Activated CD8-positive, alpha-beta memory T cell treated with anti-CD3 and anti-CD28 coated beads, Interleukin-2, amount 50 U/mL, for 1 hour (primary cell): ENCODE data around the gene CTR9.

Experiments used
- DNase-seq: peaks from one replicate; pipeline ENCODE4 v3.0.0-alpha.2; 2020; ENCODE audit errors: extremely low read depth

CTR9 gene

DNA sequence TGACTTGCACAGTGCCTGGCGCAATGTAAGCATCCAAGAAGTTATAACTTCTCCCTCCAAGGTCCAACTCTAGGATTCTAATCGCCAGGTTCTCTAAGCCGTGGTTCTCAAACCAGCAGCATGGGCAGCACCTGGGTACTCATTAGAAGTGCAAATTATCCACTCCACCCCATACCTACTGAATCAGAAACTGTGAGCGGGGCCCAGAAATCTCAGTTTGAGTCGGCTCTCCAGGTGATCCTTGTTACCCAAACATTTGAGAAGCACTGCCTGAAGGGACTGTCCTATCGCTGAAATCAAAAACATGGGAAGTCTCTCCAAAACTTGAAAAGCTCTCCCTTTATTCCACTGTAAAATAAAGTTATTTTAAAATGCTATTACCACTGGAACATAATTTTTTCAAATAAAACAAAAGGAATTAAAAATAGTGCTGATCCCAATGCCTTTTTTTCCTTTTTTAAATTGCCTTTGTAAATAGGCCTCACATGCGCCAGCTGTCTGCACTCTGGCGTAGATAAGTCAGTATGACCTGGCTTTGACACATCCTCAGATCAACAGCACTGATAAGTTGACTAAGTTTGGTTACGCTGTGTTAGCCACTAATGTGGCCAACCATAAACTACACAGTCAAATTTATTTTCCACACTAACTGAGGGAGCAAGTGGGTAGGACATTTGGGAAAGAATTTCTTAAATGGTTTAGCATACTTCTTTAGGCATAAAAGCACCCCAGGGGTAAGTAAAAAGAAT is 8.4 kb upstream of the CTR9 start:
- no peak for DNase-seq

DNA sequence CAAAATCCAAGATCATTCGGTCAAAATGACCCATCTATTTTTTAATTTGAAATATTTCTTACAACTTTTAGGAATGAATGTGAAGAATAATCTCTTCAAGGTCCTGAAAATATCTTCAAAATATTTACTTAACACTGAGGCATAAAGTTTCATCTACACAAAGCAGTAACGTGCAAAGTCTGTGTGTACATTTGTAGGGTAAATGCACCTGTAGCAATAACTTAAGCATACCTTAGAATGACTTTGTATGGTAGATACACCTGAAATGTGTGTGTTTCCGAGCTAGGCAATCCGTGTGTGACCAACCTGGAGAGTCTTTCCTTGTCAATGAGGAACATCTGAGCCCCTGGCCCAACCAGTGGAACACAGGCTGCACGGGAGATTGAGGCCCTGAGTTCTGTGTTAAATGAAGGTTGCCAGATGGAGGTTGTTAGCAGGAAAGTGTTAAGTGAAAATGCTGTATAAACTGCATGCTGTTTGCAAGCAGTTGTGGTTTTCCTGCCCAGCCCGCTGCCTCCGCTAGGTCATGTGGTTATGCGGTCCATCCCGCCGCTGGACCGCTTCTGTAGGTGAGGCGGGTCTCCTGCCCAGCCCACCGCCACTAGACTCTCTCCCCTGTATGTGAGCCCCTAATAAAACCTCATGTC is 7.6 kb upstream of the CTR9 start:
- no peak for DNase-seq

DNA sequence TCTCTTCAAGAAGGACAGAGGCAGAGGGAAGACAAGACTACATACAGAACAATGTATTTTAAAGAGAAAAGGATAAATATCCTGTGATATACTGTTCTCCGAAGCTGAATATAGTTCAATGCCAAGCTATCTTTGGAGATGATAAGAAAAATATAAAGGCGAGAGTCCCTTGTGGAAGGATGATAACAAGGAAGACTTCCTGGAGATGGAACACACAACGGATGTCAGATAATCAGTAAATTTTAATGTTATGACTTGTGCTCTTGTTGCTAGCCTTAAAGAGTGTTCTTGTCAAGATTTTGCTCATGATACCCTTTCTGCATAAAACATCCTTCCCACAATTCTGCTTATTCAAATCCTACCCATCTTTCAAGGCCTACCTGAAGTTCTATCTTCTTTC is 6.8 kb upstream of the CTR9 start:
- DNase-seq = no peak

GRCh38 chr11:10746871-10747270 is 4.2 kb upstream of the CTR9 start:
- DNase-seq = no peak

DNA sequence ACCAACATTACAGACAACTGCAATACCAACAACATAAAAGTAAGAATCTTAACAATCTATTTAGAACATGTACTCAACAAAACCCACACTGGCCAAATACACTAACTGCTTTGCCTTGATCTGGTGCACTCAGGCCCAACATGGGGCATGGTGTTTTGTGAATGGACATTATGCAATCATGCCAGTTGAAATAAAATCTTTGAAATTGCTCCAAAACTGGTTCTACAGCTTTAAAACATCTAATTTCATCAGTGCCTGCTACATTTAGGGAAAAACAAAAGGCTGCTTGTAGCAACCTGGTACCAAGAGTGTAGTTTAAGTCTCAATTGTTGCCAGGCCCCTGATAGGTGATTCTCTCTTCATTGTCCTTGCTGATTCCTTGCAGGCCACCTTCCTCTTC is 3.3 kb upstream of the CTR9 start:
- no peak for DNase-seq

GRCh38 chr11:10749476-10749875 is 1.6 kb upstream of the CTR9 start:
- DNase-seq = no peak

GRCh38 chr11:10751581-10751940 is 515 bp downstream of the CTR9 start:
- DNase-seq = no peak

DNA sequence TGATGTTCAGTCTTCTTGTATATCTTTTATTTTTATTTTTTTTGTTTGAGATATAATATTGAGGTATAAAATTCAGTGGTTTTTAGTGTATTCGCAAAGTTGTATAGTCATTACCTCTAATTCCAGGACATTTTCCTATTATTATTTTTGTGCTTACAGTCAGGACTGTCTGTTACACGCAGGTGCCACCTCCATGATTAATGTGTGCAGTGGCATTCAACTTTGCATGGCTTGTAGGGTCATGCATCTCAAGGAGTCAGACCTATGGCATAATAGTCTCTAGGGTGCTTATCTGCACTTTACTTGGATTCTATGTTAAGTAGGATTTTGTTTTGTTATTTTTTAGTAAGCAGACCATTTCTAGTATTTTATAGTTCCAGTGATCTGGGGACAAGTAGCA is 1.0 kb downstream of the CTR9 start:
- DNase-seq = no peak

- no peak for DNase-seq
Measured at GRCh38 chr11:10752486-10752885, 1.4 kb downstream of the CTR9 start.

DNA sequence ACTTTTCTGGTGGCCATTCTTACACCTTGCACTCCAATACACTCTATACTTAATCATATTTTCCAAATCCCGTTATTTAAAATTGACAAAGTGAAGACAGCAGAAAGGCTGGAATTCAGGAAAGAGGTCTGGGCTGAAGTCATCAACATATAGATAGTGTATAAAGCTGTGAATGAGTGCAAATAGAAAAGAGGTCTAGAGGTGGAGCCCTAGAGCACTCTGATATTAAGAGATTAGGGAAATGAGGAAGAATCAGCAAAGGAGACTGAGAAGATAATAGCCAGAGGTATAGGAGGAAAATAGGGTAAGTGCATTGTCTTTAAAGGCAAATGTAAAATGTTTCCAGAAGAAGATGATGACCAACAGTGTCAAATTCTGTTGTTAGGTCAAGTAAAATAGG is 7.9 kb downstream of the CTR9 start:
- no peak for DNase-seq

GRCh38 chr11:10761085-10761698 is 10.1 kb downstream of the CTR9 start:
- no peak for DNase-seq

GRCh38 chr11:10762185-10762584 is 11.1 kb downstream of the CTR9 start:
- DNase-seq = no peak

GRCh38 chr11:10762913-10763421 is 11.9 kb downstream of the CTR9 start:
- DNase-seq = no peak

- DNase-seq = no peak
Measured at GRCh38 chr11:10763766-10764165, 12.7 kb downstream of the CTR9 start.

- no peak for DNase-seq
Measured at GRCh38 chr11:10764412-10764811, 13.4 kb downstream of the CTR9 start.

- DNase-seq = no peak
Measured at GRCh38 chr11:10770626-10771254, 19.7 kb downstream of the CTR9 start.

- no peak for DNase-seq
Measured at GRCh38 chr11:10771457-10771856, 20.4 kb downstream of the CTR9 start.

GRCh38 chr11:10774811-10775210 is 23.8 kb downstream of the CTR9 start:
- DNase-seq = no peak

DNA sequence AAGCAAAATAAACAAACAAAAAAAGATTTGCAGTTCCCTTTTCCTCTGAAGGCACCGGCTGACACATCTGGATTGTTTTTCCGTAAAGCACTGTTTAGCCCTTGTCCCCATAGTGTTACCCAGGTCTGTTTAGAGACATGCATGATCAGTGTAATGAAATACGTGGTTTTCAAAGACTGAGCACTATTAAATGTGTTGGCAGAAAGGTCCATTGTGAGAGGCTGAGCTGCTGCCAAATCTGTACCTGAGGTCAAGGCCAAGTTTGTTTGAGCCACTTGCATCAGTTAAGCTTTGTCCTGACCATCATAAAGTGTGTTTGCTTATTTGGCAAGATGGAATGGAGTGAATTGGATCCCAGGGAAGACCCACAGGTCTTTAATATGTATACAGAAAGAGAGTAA is 26.3 kb downstream of the CTR9 start:
- DNase-seq = no peak

DNA sequence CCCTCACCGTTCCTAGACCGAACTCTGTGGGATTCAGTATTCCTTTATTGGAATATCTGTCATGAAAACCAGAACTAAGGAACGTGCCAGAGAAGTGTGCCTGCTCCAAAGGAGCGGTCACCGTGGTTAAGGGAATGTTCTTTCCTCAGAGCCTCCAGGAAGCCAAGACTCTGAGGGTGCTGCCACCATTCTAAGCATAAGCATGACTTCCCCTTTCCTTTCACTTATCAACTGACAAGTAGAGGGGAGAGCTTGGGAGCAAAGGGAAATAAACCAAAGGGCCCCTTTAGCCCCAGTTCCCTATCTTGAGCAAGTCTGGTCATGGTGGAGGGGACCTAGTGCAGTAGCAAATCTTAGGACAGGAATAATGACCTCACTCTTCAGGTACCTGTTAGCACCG is 26.8 kb downstream of the CTR9 start:
- no peak for DNase-seq

DNA sequence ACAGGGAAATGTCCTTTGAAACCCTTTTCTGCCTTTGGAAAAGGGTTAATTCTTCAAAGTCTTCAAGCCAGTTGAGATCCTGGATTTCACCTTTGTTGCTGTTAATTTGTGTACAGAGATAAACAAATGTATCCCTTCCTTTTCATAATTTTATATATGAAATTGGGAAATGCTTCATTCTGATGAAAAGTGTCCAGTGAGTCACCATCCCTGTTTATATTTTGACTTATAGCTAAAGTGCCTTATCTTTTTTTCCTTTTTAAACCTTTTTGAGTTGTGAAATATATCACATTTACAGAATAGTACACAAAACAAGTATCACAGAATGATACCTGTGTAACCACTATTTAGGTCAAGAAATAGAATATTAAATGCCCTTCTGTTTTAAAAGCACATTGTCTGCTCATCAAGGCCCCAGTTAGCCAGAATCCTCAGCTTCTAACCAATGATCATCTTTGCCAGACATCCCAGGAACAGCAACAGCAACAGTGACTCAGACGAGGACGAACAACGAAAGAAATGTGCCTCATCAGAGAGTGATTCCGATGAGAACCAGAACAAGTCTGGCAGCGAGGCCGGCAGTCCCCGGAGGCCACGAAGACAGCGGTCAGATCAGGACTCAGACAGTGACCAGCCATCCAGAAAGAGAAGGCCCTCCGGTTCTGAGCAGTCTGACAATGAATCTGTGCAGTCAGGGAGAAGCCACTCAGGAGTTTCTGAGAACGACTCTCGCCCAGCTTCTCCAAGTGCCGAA is 27.3 kb downstream of the CTR9 start:
- no peak for DNase-seq

- DNase-seq = no peak
Measured at GRCh38 chr11:10779086-10779485, 28.0 kb downstream of the CTR9 start.
